ENCODE data around the gene WDR75. TPM values are rescaled to one million over a fixed set of nuclear protein-coding genes. Genes with fewer than 3 reads are reported as not detected.
"Not testable (repeated sequence)": the region's sequence is repeated elsewhere in the genome, so short reads cannot be mapped to it uniquely, and the experiment has no call there.

Gene WDR75
- total RNA-seq, 1 donor from 2014 or later: 34.0 TPM

DNA sequence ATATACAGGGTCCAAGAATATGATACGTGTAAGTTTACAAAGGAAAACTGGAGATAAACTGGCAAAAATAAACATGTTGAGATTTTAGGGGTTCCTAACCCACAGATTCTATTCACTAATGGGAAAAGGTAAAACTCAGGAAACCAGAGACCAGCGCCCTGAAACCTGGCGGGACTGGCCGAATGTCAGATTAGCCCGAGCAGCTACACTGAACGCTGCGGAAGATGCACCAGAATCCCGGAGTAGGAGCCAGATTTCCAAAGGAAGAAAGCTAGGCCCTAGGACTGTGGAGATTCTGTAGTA lies 679 bp upstream of the WDR75 start:
- DNase-seq (ENCODE audit: low spot score): no peak

DNA sequence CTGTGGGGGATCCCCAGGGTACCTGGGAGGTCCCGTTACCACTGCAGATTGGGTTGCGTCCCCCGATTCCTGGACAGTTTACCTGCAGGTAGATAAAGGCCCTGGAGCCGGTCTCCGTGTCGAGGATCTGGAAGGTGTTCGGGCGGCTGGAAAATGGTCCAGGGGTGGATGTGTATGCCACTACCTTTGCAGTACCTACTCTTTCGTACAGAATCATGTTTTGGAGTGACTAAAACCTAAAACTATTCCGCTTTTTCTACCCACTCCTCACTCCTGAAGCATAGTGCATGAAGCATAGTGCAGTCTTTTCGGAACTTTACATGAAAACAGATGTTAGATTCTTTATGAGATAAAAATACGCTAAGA lies 418 bp downstream of the WDR75 start:
- no peak for DNase-seq (ENCODE audit: low spot score)

DNA sequence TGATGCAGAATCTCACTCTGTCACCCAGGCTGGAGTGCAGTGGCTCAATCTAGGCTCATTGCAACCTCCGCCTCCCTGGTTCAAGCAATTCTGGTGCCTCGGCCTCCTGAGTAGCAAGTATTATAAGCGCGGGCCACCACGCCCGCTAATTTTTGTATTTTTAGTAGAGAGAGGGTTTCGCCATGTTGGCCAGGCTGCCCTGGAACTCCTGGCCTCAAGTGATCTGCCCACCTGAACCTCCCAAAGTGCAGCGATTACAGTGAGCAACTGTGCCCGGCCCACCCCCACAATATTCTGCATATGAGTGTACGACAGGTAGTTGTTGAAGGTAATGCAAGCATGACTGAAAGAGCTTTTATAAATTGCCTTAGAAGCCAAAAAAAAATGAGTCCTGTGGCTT lies 1.2 kb downstream of the WDR75 start:
- no peak for DNase-seq (ENCODE audit: low spot score)

DNA sequence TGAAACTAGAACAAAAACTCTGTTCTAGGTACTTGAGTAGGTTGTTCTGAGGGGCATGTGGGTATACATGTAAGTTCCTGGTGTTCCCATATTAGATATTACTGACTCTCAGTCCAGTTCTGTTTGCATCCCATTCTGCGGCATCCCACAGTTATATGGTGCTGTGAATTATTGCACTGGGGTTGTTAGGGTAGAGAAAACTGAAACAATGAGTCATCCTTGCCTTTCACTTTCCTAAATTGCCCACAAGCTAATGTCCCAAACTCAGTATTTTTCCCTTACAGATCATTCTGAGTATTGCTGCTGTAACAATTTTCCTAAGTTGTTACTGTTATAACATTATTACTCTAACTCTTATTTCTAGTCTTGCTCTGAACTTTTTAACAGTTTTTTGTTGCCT lies 3.0 kb downstream of the WDR75 start:
- DNase-seq (ENCODE audit: low spot score): no peak

DNA sequence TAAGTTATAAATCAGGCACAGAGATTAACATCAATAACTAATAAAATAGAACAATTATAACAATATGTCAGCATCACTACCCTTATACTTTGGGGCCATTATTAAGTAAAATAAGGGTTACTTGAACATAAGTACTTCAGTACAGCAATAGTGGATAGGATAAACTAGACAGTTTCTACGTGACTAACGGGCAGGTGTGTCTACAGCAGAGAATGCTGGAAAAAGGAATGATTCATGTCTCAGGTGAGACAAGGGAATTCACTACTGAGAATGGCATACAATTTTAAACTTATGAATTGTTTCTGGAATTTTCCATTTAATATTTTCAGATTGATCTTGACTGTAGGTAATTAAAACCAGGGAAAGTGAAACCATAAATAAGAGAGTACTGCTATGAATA lies 5.5 kb downstream of the WDR75 start:
- DNase-seq (ENCODE audit: low spot score): no peak

DNA sequence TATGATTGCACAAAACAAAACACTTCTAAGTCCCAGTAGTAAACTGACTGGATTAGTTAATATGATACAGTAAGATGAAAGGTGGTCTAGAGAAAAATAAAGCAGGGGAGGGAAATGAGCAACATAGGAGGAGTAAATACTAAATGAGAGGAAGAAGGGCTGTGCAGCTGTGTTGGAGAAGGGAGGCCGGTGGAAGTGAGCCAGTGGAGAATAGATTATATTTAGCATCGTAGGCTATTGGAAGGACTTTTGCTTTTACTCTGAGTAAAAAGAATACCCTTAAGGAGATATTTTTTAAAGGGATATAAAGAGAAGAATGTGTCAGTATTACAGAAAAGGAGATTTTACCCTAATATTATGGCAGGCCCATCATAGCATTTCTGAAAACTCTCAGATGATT lies 12.7 kb downstream of the WDR75 start:
- no peak for DNase-seq (ENCODE audit: low spot score)

DNA sequence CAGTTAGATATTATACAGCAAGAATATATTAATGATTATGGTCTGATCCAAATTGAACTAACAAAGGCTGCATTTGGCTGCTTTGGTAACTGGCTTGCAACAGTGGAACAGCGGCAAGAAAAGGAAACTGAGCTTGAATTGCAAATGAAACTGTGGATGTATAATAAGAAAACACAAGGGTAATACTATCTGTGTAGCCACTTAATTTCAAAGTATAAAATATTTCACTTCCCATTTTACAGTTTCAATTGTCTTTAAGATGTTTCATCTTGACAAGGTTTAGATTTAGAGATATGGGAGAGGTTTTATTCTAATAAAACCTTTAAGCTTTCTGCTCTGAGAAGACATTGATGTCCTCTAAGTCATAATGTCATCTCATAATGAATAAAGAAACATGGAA lies 23.8 kb downstream of the WDR75 start:
- DNase-seq (ENCODE audit: low spot score): no peak

DNA sequence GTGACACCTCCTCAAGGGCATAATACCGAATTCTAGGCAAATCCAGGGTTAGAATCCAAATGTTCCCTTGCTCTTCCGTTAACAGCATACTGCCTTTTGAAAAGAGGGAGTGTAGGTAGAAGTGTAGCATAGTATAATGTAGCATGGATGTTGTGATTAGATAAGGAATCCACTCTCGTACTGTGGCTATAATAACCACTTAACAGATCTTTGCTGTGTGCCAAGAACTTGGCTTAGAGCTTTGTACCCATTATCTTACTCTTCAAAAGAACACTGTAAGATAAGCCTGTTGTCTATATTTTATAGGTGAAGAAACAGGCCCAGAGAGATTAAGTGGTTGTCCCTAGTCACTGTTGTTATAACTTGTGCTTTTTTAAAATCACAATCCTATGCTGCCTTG lies 24.2 kb downstream of the WDR75 start:
- DNase-seq (ENCODE audit: low spot score): no peak

DNA sequence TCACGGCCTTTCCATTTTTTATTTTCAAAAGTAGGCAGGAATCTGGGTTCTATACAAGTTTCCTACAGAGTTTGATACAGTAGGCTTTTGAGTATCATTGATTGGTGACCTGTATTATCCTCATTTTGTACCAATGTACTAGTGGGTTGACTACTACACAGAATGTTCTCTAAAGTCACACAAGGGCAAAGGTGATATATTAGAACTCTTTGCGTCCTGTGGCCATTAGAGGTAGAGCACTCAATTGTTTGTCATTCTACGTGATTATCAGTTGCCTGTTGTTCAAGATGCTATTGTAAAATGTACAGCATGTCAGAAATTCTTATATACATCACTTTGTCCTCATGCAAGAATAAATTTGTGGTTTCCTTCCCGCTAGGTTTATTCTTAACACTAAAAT lies 24.8 kb downstream of the WDR75 start:
- no peak for DNase-seq (ENCODE audit: low spot score)

DNA sequence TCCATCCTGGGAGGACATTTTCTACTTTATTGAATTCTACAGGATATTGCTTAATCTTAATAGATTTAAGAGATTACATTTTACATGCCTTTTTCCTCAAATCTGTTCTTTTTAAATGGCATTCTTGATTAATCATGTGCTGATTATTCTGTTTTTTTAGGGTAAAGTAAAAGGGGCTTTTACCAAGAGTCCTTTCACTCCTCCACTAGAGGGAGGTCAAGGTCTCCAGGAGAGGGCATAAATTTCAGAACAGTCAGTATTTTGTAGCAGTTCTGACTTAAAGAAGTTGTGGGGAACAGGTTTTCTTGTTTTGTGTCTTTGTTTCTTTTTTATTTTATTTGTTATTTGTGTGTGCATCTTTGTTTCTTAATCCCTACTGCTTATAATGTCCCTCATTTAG lies 25.4 kb downstream of the WDR75 start:
- DNase-seq (ENCODE audit: low spot score): no peak

DNA sequence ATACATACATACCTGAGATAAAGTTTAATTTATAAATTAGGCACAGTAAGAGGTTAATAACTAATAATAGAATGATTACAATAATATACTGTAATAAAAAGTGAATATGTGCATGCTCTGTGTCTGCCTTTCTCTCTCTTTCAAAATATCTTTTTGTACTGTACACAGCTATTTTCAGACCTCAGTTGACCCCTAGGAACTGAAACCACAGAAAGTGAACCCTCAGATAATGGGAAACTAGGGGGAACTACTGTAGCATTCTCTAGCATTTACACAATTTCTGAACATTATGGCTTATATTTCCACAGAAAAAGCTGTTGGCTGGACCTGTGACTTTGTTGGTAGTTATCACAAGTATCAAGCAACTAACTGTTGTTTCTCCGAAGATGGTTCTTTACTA lies 25.9 kb downstream of the WDR75 start:
- DNase-seq (ENCODE audit: low spot score): no peak

DNA sequence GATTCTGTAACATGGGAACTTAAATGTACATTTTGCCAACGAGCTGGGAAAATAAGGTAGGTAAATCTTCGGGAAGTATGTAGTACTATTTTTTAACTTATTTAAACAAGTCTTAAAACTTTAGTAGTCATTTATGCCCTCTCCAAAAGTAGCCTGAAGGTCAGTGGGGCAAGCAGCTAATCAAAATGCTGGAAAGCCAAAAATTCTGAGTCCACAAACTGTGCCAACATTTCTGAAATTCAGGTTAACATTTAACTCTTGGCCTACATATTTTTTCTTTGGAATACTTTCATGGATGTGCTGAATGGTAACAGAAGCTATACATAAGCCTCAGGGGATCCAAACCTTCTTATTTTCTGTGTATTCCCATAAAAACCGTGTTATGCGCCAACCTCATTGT lies 26.3 kb downstream of the WDR75 start:
- DNase-seq (ENCODE audit: low spot score): no peak

DNA sequence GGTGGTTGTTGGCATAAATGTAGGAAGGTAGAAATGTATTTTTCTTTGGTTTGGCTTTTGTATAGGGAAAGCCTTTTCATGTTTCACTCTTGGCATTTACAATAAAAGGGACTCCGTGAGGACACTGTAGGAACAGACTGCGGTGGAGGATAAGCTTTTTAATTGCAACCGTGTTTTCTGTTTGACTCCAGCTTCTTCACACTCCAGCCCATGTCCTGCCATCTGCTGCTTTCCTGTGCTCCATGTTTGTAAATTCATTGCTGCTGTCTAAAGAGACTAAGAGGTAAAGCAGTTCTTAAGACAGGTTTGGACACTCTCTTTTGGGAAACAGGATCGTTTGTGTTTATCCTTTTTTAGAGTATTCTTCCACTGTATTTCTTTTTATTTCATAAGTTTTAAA lies 33.3 kb downstream of the WDR75 start:
- no peak for DNase-seq (ENCODE audit: low spot score)

DNA sequence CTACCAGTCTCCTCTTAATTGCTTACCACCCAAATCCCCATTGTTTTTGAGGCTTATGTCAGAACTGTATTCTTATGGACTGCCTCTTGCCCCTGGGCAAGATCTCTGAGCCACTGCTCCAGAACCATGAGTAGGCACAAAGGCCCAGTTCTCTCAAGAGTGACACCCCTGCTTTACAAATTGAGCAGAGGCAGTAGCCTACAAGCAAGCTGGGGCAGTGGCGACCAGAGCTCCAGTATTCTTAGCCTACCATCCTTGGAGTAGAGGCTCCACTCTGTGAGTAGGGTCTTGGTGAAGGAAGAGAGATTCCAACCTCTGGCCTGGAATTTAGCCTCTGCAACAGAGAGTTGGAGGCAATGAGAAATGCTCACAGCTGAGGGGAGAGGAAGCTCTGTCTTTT lies 36.5 kb downstream of the WDR75 start:
- DNase-seq (ENCODE audit: low spot score): no peak

DNA sequence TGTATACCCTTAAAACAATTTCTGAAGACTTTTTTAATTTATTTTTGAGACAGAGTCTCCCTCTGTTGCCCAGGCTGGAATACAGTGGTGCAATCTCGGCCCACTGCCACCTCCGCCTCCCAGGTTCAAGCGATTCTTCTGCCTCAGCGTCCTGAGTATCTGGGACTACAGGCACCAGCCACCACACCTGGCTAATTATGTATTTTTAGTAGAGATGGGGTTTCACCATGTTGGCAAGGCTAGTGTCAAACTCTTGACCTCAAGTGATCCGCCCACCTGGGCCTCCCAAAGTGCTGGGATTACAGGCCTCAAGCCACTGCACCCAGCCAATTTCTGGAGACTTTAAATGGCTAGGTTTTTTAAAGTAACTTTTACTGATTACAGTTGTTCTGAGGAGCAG lies 37.0 kb downstream of the WDR75 start:
- DNase-seq (ENCODE audit: low spot score): not testable (repeated sequence)

DNA sequence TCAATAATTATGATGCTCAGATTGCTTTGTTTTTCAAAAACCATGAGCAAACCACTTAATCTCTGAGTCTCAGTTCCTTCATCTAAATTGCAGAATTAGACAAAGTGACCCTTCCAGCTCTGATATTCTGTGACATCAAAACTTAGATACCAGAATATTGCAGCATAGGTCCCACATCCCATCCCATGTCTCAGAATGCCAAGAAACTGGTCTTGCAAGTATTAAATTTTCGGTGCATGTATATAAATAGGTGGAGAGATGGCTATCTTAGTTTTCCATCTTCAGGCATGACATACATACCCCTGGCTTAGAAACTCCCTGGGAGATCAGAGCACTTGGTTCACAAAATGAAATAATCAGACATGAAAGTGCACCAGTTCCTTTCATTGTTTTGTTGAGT lies 39.8 kb downstream of the WDR75 start:
- no peak for DNase-seq (ENCODE audit: low spot score)

DNA sequence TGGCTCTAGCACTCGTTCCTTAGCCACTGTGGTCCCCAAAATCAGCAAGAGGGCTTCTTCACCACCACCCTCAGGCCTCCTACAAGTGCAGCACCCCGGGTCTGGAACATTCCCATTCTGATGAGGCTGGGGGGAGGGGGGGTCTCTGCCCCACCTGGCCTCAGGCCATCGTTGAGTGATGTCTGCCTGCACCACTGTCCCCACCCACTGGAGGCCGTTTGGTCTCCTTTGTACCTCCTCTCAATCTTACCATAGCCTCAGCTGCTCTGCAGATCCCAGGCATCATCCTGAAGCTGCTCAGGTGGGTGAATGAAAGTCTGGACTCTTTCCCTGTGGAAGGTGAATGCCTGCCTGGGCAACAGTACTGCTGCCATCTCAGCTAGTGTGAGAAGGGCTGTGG lies 42.3 kb downstream of the WDR75 start:
- no peak for DNase-seq (ENCODE audit: low spot score)

DNA sequence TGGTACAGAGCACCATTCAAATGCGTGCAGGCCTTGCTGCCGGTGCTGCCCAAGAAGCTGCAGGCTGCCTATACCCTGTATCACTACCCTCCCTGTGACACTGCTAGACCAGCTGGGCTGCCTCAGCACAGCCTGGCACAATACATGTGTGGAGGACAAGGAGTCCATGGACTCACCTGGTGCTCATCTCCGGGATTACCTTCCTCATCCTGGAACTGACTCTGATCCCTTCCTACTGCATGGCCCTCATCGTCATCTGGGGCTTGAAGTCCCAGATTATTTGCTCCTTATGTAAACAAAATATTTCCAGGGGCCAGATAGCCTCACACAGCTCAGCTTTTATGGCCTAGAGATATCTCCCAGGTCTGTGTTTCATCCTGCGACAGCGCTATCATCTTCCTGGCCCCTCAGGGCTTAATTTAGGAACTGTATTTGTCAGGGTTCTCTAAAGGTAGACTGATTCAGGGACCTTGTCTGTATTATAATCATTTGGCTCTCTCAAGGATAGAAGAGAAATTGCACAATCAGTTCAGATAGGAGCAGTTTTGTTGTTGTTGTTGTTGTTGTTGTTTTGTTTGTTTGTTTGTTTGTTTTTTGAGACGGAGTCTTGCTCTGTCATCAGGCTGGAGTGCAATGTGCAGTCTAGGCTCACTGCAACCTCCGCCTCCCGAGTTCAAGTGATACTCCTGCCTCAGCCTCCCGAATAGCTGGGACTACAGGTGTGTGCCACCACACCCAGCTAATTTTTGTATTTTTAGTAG lies 42.9 kb downstream of the WDR75 start:
- no peak for DNase-seq (ENCODE audit: low spot score)

DNA sequence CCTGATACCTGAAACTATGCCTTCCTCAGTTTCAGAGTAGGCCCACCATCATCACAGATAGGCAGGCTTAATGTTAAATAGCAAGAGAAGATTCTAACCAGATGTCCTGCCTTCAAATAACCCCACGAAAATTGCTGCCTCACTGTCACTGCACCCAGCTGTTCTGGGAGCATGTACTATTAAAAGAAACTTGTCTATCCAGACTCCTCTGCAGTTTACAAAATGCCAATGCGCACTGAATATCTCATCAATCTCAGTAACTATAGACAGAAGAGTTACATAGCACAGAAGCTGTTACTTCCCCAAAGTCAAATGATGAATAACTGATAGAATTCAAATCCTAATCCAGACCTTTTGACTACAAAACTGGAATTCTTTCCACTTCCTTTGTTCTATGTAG lies 43.9 kb downstream of the WDR75 start:
- no peak for DNase-seq (ENCODE audit: low spot score)

DNA sequence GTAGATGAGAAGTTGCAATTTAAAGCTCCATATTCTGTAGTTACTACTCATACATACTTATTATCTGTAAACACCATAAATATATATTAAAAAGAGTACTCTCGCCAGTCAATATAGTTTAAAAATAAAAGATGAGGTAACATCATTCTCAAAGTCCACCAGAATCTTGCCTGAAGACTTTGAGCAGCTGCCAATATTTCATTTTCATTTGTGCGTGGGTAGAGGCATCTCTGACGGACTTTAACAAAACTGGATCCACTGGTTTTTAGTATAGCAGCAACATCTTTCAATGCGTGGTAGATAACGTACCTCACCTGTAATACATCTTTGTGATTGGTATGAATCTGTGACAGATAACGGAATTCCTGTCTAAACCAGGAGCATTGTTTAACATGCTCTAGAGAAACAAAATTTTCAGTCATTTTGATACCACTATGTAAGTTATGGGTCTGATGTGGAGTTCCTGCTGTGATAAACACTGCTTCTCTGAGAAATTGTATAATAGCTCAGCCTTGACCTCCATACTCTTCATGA lies 45.0 kb downstream of the WDR75 start:
- no peak for DNase-seq (ENCODE audit: low spot score)

DNA sequence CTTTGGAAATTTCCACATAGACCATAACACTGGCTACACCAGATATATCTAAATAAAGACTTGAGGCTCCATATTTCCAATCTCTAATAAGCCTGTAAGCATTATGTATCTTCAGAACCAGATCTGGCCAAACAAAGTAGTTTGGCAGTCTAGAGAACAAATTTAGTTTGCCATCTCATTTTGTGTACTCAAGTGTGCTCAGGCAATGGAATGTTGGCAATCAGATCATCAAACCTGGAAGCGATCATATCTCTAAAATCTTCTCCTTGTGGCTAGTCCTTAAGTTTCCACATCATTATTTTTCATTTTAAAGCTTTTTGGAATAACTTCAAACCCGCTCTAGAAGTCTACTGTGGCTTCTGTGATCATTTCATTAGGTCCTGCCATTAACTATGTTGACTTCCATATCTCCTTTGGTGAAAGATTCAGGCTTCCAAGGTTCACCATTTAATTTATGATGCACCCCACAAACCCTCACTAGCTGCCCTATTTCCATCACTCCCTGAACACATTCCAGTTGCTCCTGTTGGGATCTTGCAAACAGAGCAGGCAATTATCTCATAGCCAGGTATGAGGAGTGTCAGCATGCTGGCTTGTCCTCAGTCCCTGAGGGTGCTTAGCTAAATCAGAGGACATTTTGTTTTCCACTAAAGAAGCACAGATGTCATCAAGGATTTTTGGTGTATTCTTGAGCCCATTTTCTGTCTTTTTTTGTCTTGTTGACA lies 46.2 kb downstream of the WDR75 start:
- no peak for DNase-seq (ENCODE audit: low spot score)

DNA sequence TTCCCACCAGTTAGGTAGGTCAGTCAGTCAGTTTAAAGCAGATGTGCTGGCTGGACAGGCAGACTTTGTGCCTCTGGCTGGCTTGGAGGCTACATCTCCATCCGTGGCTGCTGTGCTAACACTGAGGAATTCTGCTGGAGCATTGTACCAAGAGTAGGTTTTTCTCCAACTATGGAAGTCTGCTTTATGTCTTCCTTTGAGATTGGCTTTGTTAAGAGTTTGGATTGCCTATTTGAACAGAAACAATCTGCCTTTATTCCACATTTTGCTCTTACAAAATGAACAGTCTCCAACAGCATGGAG lies 46.7 kb downstream of the WDR75 start:
- DNase-seq (ENCODE audit: low spot score): no peak

DNA sequence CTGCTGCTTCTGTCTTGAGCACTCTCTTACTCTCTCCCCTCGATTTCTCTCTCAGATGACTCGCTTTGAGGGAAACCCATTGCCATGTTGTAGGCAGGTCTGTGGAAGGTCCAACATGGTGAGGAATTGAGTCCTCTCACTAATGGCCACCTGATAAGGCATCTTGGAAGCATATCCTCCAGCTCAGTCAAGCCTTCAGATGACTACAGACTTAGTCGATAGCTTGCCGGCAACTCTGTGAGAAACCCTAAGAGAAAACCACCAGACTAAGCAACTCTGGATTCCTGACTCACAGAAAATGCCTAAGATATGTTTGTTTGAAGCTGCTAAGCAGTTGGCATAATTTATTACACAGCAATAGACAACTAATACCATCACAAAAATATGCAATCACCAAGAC lies 51.2 kb downstream of the WDR75 start:
- no peak for DNase-seq (ENCODE audit: low spot score)
